HEK293 (cell line): Measurements from ENCODE around the gene DLL1.

Source experiments
- SETDB1 ChIP-seq: IDR thresholded peaks from one replicate; pipeline ENCODE4 v1.6.1; 2017; ENCODE audit warnings: mild to moderate bottlenecking, low read length, moderate library complexity, mixed read lengths; ENCODE audit not compliant: insufficient read length
- TCF7L2 ChIP-seq: IDR thresholded peaks from 2 replicates; pipeline ENCODE4 v1.6.1; 2011; ENCODE audit warnings: low read depth, mild to moderate bottlenecking, inconsistent platforms, low read length, moderate library complexity, borderline replicate concordance
- ZBTB1 ChIP-seq: fragments of 450-650 bp; formaldehyde crosslinking; IDR thresholded peaks from 2 replicates; pipeline ENCODE4 v1.5.1; 2016; ENCODE audit warnings: missing biosample characterization, missing genetic modification characterization
- ZNF114 ChIP-seq: fragments of 450-650 bp; formaldehyde crosslinking; IDR thresholded peaks from 2 replicates; pipeline ENCODE4 v1.5.0; 2017; ENCODE audit warnings: missing biosample characterization, missing genetic modification characterization
- ZNF350 ChIP-seq: fragments of 450-650 bp; formaldehyde crosslinking; IDR thresholded peaks from 2 replicates; pipeline ENCODE4 v1.5.0; 2017; ENCODE audit warnings: missing biosample characterization, mild to moderate bottlenecking, missing genetic modification characterization
- ZNF416 ChIP-seq: fragments of 450-650 bp; formaldehyde crosslinking; IDR thresholded peaks from 2 replicates; pipeline ENCODE4 v1.5.1; 2016; ENCODE audit warnings: missing biosample characterization, missing genetic modification characterization
- ZNF76 ChIP-seq: fragments of 450-650 bp; formaldehyde crosslinking; IDR thresholded peaks from 2 replicates; pipeline ENCODE4; 2016; ENCODE audit warnings: low read depth, missing biosample characterization, missing genetic modification characterization, borderline replicate concordance
- TF ChIP-seq, protein P1 (sequence below): fragments of 450-650 bp; formaldehyde crosslinking; IDR thresholded peaks from 2 replicates; pipeline ENCODE4 v1.5.1; 2016; ENCODE audit warnings: missing biosample characterization, missing genetic modification characterization
- TF ChIP-seq, protein P2 (sequence below): fragments of 450-650 bp; formaldehyde crosslinking; IDR thresholded peaks from 2 replicates; pipeline ENCODE4 v1.5.1; 2016; ENCODE audit warnings: missing biosample characterization, missing genetic modification characterization

- TF ChIP-seq, protein P1, sequence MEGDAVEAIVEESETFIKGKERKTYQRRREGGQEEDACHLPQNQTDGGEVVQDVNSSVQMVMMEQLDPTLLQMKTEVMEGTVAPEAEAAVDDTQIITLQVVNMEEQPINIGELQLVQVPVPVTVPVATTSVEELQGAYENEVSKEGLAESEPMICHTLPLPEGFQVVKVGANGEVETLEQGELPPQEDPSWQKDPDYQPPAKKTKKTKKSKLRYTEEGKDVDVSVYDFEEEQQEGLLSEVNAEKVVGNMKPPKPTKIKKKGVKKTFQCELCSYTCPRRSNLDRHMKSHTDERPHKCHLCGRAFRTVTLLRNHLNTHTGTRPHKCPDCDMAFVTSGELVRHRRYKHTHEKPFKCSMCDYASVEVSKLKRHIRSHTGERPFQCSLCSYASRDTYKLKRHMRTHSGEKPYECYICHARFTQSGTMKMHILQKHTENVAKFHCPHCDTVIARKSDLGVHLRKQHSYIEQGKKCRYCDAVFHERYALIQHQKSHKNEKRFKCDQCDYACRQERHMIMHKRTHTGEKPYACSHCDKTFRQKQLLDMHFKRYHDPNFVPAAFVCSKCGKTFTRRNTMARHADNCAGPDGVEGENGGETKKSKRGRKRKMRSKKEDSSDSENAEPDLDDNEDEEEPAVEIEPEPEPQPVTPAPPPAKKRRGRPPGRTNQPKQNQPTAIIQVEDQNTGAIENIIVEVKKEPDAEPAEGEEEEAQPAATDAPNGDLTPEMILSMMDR (tag by site-specific recombination) = no peak
- TF ChIP-seq TCF7L2 = no peak
- no peak for TF ChIP-seq ZNF114 (tag by site-specific recombination)
- no peak for TF ChIP-seq ZNF416 (tag by site-specific recombination)
- TF ChIP-seq ZNF76 (tag by site-specific recombination) = no peak
- no peak for TF ChIP-seq SETDB1
- TF ChIP-seq ZNF350 (tag by site-specific recombination) = no peak
- TF ChIP-seq, protein P2, sequence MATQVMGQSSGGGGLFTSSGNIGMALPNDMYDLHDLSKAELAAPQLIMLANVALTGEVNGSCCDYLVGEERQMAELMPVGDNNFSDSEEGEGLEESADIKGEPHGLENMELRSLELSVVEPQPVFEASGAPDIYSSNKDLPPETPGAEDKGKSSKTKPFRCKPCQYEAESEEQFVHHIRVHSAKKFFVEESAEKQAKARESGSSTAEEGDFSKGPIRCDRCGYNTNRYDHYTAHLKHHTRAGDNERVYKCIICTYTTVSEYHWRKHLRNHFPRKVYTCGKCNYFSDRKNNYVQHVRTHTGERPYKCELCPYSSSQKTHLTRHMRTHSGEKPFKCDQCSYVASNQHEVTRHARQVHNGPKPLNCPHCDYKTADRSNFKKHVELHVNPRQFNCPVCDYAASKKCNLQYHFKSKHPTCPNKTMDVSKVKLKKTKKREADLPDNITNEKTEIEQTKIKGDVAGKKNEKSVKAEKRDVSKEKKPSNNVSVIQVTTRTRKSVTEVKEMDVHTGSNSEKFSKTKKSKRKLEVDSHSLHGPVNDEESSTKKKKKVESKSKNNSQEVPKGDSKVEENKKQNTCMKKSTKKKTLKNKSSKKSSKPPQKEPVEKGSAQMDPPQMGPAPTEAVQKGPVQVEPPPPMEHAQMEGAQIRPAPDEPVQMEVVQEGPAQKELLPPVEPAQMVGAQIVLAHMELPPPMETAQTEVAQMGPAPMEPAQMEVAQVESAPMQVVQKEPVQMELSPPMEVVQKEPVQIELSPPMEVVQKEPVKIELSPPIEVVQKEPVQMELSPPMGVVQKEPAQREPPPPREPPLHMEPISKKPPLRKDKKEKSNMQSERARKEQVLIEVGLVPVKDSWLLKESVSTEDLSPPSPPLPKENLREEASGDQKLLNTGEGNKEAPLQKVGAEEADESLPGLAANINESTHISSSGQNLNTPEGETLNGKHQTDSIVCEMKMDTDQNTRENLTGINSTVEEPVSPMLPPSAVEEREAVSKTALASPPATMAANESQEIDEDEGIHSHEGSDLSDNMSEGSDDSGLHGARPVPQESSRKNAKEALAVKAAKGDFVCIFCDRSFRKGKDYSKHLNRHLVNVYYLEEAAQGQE (tag by site-specific recombination) = no peak
- no peak for TF ChIP-seq ZBTB1
These were observed 38.9 kb downstream of the DLL1 start for GRCh38 chr6:170251776-170252571.
